RWPE1 (cell line): ENCODE results near the gene ANO5.
"Not testable (repeated sequence)": the region's sequence is repeated elsewhere in the genome, so short reads cannot be mapped to it uniquely, and the experiment has no call there.

Experiments
- CTCF ChIA-PET: fragments of 350-600 bp; sonication (Branson Sonifier 250); formaldehyde crosslinking; extraction: SDS; loops from one replicate; lab custom pipeline; 2021; lab: Yijun Ruan, JAX
- POLR2A ChIA-PET: fragments of 400-600 bp; formaldehyde crosslinking; extraction: SDS; loops from one replicate; lab custom pipeline; 2020; ENCODE audit warnings: antibody characterized with exemption; ENCODE audit not compliant: low non-redundant PET; lab: Yijun Ruan, JAX
- DNase-seq: peaks from one replicate; pipeline ENCODE4 v3.0.0; 2012; ENCODE audit warnings: low spot score
- H3K27ac ChIP-seq: fragments of 450-650 bp; 2 replicates; pipeline ENCODE4 v1.5.1; 2017
- CTCF ChIP-seq: fragments of 450-650 bp; conservative IDR thresholded peaks from 2 replicates; pipeline ENCODE4 v1.5.1; 2017; ENCODE audit warnings: low read depth, mild to moderate bottlenecking

The ANO5 gene

GRCh38 chr11:22249871-22250270 lies 57.0 kb downstream of the ANO5 start:
- POLR2A ChIA-PET = no interaction called here
- no peak for TF ChIP-seq CTCF
- no peak overlapping the region for H3K27ac ChIP-seq
- CTCF ChIA-PET = no interaction called here
- DNase-seq = no peak

GRCh38 chr11:22256876-22257275 lies 64.0 kb downstream of the ANO5 start:
- no peak for TF ChIP-seq CTCF
- no peak for DNase-seq
- no peak overlapping the region for H3K27ac ChIP-seq
- ChIA-PET POLR2A (no interaction called here), CTCF (no interaction called here)

- CTCF ChIA-PET = no interaction called here
- no peak for TF ChIP-seq CTCF
- DNase-seq = no peak
- POLR2A ChIA-PET = no interaction called here
- no peak overlapping the region for H3K27ac ChIP-seq
Observed at GRCh38 chr11:22263613-22264012, 70.7 kb downstream of the ANO5 start.

GRCh38 chr11:22268983-22269624 lies 76.2 kb downstream of the ANO5 start:
- CTCF ChIA-PET, DNase-seq, POLR2A ChIA-PET, H3K27ac ChIP-seq: not testable (repeated sequence)

GRCh38 chr11:22273781-22274180 lies 80.9 kb downstream of the ANO5 start:
- ChIA-PET CTCF (interaction anchor here (0.7 kb wide), 1 partner anchor 245 kb away, joined by 4 read pairs; no protein-coding TSS in a partner anchor), POLR2A (no interaction called here)
- no peak overlapping the region for H3K27ac ChIP-seq
- no peak for TF ChIP-seq CTCF
- no peak for DNase-seq

GRCh38 chr11:22275600-22275999 lies 82.7 kb downstream of the ANO5 start:
- CTCF ChIA-PET = no interaction called here
- DNase-seq = no peak
- POLR2A ChIA-PET = no interaction called here
- no peak for TF ChIP-seq CTCF
- no peak overlapping the region for H3K27ac ChIP-seq

- ChIA-PET CTCF (interaction anchor here (0.7 kb wide), 1 partner anchor 14 kb away, joined by 3 read pairs; no protein-coding TSS in a partner anchor), POLR2A (no interaction called here)
- H3K27ac ChIP-seq = no peak overlapping the region
- no peak for DNase-seq
- no peak for TF ChIP-seq CTCF
Observed at GRCh38 chr11:22276535-22276934, 83.7 kb downstream of the ANO5 start.

- CTCF ChIA-PET, H3K27ac ChIP-seq, POLR2A ChIA-PET, DNase-seq: not testable (repeated sequence)
Observed at GRCh38 chr11:22284991-22285390, 92.1 kb downstream of the ANO5 start.
